Loucy (cell line): ENCODE data around the gene CCDC142.

Experiments used
- H2AFZ ChIP-seq: fragments of 200-600 bp; sonication (generic); 2 replicates; pipeline ENCODE4 v1.6.0; 2016; ENCODE audit warnings: antibody characterized with exemption, mild to moderate bottlenecking, low read length, moderate library complexity
- H3F3A ChIP-seq: fragments of 200-600 bp; 2 replicates; pipeline ENCODE4 v1.6.0; 2016; ENCODE audit warnings: antibody characterized with exemption, low read depth, mild to moderate bottlenecking
- H3K27me3 ChIP-seq: fragments of 200-600 bp; sonication (generic); 2 replicates; pipeline ENCODE4 v1.6.1; 2014; ENCODE audit warnings: low read length, mild to moderate bottlenecking; ENCODE audit not compliant: insufficient read depth, poor library complexity, severe bottlenecking
- H3K36me3 ChIP-seq: fragments of 200-600 bp; sonication (generic); 2 replicates; pipeline ENCODE4 v1.6.1; 2016; ENCODE audit warnings: low read length; ENCODE audit not compliant: insufficient read depth
- H3K4me1 ChIP-seq: fragments of 200-600 bp; sonication (generic); 2 replicates; pipeline ENCODE4 v1.5.1; 2014; ENCODE audit warnings: low read length, mild to moderate bottlenecking; ENCODE audit not compliant: insufficient read depth, poor library complexity, severe bottlenecking
- H3K4me2 ChIP-seq: fragments of 200-600 bp; sonication (generic); 2 replicates; pipeline ENCODE4 v1.6.0; 2014; ENCODE audit warnings: antibody characterized with exemption, low read length, low read depth, mild to moderate bottlenecking; ENCODE audit not compliant: poor library complexity, severe bottlenecking
- H3K4me3 ChIP-seq: fragments of 200-600 bp; sonication (generic); 2 replicates; pipeline ENCODE4 v1.5.1; 2014; ENCODE audit warnings: low read length, mild to moderate bottlenecking, mixed read lengths; ENCODE audit not compliant: poor library complexity, severe bottlenecking
- H3K79me2 ChIP-seq: fragments of 200-600 bp; sonication (generic); 2 replicates; pipeline ENCODE4 v1.6.1; 2014; ENCODE audit warnings: low read length; ENCODE audit not compliant: insufficient read depth
- H3K9ac ChIP-seq: fragments of 200-600 bp; sonication (generic); 2 replicates; pipeline ENCODE4 v1.6.0; 2014; ENCODE audit warnings: mild to moderate bottlenecking, low read depth, low read length, moderate library complexity; ENCODE audit not compliant: poor library complexity, severe bottlenecking
- H3K9me2 ChIP-seq: fragments of 200-600 bp; sonication (generic); replicated peaks from 2 replicates; pipeline ENCODE4 v1.6.1; 2016; ENCODE audit warnings: low read depth, low read length, mixed read lengths
- H3K9me3 ChIP-seq: fragments of 200-600 bp; sonication (generic); 2 replicates; pipeline ENCODE4 v1.6.1; 2014; ENCODE audit warnings: mild to moderate bottlenecking, antibody characterized with exemption, low read length, low read depth; ENCODE audit not compliant: insufficient read depth
- H4K20me1 ChIP-seq: fragments of 200-600 bp; sonication (generic); 2 replicates; pipeline ENCODE4 v1.6.0; 2014; ENCODE audit warnings: antibody characterized with exemption, low read length, mild to moderate bottlenecking; ENCODE audit not compliant: insufficient read depth, poor library complexity, severe bottlenecking
- EZH2phosphoT487 ChIP-seq: fragments of 200-600 bp; IDR thresholded peaks from 2 replicates; pipeline ENCODE4 v1.6.1; 2018; ENCODE audit warnings: antibody characterized with exemption, mild to moderate bottlenecking, moderate library complexity, borderline replicate concordance
- TF ChIP-seq, protein P1 (sequence below): fragments of 200-600 bp; sonication (generic); conservative IDR thresholded peaks from 2 replicates; pipeline ENCODE4 v1.5.1; 2014; ENCODE audit warnings: mild to moderate bottlenecking, antibody characterized with exemption, low read length

CCDC142 gene

DNA sequence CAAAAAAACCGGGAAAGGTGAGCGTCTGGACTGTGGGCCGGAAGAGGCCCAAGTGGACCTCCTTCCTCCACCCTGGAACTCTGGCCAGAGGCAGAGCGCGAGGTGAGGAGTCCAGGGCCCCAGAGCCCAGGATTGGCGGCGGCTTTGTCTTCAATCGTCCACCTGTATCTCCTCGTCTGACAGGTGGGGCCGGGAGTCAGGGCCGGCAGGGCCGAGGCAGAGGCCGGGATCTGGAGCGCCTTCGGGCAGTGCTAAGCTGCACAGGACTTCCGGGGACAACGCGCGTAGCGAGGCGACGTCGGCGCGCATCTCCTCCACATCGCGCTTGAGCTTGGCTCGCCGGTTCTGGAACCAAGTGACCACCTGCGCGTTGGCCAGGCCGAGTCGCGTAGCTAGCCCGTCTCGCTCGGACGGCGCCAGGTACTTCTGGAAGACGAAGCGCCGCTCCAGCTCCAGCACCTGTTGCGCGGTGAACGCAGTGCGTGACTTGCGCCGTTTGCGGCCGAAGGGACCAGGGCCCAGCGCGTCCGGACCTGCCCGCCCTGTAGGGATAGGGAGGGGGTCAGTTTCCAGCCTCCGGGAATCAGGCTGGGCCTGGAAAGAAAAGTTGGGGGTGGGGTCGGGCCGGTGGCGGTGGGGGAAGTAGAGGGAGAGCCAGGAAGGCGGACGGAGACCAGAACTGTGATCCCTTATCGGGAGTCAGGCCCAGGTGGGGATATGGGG, 15.1 kb upstream of the CCDC142 start:
- Histone ChIP-seq H2AFZ (no peak overlapping the region), H3K36me3 (peaks cover 11% of the 10 kb centered on the region; the same call in 1 of the 2 replicates), H3F3A (no peaks in the 10 kb centered on the region)

DNA sequence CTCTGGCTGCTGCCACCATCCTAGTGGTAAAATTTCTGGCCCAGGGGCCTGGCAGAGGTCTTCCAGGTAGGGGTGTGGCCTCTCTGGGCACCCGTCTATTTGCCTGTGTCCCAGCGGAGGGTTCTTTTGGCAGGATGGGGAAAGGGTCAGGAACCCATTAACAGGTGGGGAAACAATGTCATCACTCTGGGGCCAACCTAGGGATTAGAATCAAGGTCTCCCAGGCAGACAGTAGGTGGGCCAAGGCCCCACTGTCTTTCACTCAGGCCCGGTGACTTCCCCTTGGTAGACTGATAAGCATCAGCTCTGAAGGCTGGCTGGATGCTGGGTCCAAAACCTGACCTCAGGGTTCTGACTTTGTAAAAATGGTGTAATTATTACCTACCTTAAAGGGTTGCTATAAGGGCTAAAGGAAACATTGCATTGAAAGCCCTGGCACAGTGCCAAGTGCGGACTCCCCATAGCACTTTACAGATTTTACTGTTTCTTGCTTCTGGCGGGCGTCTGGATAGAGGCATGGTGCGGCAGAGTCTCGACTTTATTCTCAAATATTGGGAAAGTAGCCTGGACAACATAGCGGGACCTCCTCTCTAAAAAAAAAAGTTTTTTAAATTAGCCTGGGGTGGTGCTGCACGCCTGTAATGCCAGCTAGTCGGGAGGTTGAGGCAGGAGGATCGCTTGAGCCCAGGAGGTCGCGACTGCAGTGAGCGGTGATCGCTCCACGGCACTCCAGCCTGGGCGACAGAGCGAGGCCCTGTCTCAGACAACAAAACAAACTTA, 14.4 kb upstream of the CCDC142 start:
- peaks cover 19% of the 10 kb centered on the region; the same call in 1 of the 2 replicates for H3K36me3 ChIP-seq
- TF ChIP-seq EZH2phosphoT487 = no peak
- TF ChIP-seq, protein P1, sequence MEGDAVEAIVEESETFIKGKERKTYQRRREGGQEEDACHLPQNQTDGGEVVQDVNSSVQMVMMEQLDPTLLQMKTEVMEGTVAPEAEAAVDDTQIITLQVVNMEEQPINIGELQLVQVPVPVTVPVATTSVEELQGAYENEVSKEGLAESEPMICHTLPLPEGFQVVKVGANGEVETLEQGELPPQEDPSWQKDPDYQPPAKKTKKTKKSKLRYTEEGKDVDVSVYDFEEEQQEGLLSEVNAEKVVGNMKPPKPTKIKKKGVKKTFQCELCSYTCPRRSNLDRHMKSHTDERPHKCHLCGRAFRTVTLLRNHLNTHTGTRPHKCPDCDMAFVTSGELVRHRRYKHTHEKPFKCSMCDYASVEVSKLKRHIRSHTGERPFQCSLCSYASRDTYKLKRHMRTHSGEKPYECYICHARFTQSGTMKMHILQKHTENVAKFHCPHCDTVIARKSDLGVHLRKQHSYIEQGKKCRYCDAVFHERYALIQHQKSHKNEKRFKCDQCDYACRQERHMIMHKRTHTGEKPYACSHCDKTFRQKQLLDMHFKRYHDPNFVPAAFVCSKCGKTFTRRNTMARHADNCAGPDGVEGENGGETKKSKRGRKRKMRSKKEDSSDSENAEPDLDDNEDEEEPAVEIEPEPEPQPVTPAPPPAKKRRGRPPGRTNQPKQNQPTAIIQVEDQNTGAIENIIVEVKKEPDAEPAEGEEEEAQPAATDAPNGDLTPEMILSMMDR = no peak
- H3F3A ChIP-seq = no peaks in the 10 kb centered on the region
- H3K9ac ChIP-seq = no peak overlapping the region
- no peak overlapping the region for H2AFZ ChIP-seq
- H3K27me3 ChIP-seq = no peaks in the 10 kb centered on the region
- H3K9me3 ChIP-seq = no peaks in the 10 kb centered on the region
- no peaks in the 10 kb centered on the region for H4K20me1 ChIP-seq
- 0 out of 2 replicates have a peak, but pooled peaks cover under 1% of the 10 kb centered on the region for H3K79me2 ChIP-seq
- no peak overlapping the region for H3K4me3 ChIP-seq
- H3K4me2 ChIP-seq = no peak overlapping the region
- no peaks in the 10 kb centered on the region for H3K9me2 ChIP-seq
- peaks cover 2% of the 10 kb centered on the region for H3K4me1 ChIP-seq

More for the DNA sequence above, 15.1 kb upstream of the CCDC142 start:
- no peak overlapping the region for H3K9ac ChIP-seq
- TF ChIP-seq, protein P1 = no peak
- no peak for TF ChIP-seq EZH2phosphoT487
- no peak overlapping the region for H3K4me3 ChIP-seq
- H3K79me2 ChIP-seq = peaks cover 7% of the 10 kb centered on the region
- no peak overlapping the region for H3K4me2 ChIP-seq
- H3K9me2 ChIP-seq = no peaks in the 10 kb centered on the region
- H3K9me3 ChIP-seq = no peaks in the 10 kb centered on the region
- no peaks in the 10 kb centered on the region for H3K27me3 ChIP-seq
- H4K20me1 ChIP-seq = no peaks in the 10 kb centered on the region
- H3K4me1 ChIP-seq = peaks cover 6% of the 10 kb centered on the region

DNA sequence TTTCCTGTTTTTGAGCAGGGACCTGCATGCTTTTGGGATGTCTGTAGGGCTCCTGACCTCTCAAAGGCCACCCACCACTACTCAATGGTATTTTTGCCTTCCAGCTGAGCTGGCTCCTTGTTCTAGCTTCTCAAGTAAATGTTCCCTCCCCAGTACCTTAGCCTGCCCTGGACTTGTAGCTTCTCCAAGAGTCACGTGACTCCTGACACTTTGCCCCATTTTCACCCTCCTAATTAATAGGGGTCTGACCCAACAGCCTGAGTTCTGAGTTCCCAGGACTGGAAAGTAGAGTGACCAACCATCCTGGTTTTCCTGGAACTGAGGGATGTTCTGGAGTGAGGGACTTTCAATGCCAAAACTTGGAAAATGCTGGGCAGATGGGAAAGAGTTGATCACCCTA, 12.6 kb upstream of the CCDC142 start:
- no peak overlapping the region for H3K4me3 ChIP-seq
- no peaks in the 10 kb centered on the region for H3K9me3 ChIP-seq
- TF ChIP-seq EZH2phosphoT487 = no peak
- TF ChIP-seq, protein P1 = no peak
- no peaks in the 10 kb centered on the region for H3F3A ChIP-seq
- no peaks in the 10 kb centered on the region for H3K9me2 ChIP-seq
- no peaks in the 10 kb centered on the region for H4K20me1 ChIP-seq
- no peak overlapping the region for H3K9ac ChIP-seq
- H3K4me1 ChIP-seq = no peaks in the 10 kb centered on the region
- H3K27me3 ChIP-seq = no peaks in the 10 kb centered on the region
- H2AFZ ChIP-seq = no peak overlapping the region
- H3K4me2 ChIP-seq = no peak overlapping the region
- H3K36me3 ChIP-seq = peaks cover 36% of the 10 kb centered on the region; the same call in 1 of the 2 replicates
- no peaks in the 10 kb centered on the region for H3K79me2 ChIP-seq
